Epithelial cell of prostate (primary cell): ENCODE results near the gene TBC1D2B.
"Not testable (repeated sequence)": the region's sequence is repeated elsewhere in the genome, so short reads cannot be mapped to it uniquely, and the experiment has no call there.

Source experiments
- DNase-seq: peaks from one replicate; pipeline ENCODE4 v3.0.0-alpha.2; 2011; ENCODE audit warnings: low read depth, low spot score
- H3K27ac ChIP-seq: fragments of 450-650 bp; 2 replicates; pipeline ENCODE4 v1.5.1; 2017; ENCODE audit warnings: mild to moderate bottlenecking

The TBC1D2B gene

GRCh38 chr15:78007211-78007931 is 70.1 kb downstream of the TBC1D2B start:
- DNase-seq, result no peak
- peak overlapping the region; percentile 65 for H3K27ac ChIP-seq

DNA sequence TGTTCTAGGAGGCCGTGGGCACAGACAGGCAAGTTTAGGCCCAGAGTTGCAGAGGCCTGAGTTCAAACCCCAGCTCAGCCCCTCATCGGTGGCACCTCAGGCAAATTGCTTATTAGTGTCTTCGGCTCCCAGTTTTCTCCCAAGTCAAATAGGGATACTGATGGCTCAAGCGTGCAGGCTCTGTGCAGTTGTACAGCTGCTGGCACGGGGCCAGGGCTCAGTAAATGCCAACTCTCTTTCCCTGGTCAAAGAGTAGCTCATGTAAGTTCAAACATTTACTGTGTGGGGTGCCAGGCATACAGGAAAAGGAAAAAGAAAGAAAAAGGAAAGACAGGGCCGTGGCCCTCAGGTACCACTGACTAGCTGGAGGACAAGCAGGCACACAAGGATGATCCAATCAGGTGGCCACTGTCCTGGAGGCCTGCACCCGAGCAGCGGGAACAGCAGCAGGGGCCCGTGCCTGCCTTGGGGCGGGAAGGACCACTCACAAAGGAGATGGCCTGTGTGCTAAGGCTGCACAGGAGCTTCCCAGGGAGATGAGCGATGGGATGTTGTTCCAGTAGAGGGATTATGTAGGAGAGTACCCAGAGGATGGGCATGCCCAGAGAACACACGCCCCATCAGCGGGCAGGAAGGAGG is 70.8 kb downstream of the TBC1D2B start:
- DNase-seq, result no peak
- H3K27ac ChIP-seq, result no peak overlapping the region

DNA sequence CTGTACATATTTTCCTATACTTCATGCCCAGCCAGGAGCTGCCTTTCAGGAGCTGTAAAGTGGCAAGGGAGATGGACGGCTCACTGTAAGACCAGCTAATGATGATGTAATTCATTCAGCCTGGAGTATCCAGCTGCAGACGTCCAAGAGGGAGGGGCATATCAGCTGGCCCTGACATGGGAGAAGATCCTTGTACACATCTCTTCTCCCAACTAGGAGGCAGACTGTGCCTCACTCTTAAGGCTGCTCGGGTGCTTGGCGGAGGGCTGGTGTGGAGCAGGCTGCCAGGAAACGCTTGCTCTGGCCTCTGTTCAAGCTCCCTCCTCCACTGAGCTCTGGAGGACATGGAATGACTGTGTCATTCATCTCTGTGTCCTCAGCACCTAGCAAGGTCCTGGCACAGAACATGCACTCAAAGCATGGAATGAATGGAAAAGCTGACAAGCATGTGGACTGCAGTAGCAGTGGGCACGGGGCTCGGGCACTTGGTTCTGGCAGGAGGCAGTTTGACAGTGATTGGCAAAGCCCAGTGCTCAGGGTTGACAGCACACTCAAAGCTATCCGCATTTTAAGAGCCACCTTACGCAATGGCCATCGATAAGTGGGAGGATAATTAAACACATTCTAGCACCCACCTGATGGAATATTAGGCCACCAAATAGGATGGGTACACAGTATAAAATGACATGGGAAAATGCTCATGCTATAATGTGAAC is 72.4 kb downstream of the TBC1D2B start:
- DNase-seq, result peak; percentile 27

DNA sequence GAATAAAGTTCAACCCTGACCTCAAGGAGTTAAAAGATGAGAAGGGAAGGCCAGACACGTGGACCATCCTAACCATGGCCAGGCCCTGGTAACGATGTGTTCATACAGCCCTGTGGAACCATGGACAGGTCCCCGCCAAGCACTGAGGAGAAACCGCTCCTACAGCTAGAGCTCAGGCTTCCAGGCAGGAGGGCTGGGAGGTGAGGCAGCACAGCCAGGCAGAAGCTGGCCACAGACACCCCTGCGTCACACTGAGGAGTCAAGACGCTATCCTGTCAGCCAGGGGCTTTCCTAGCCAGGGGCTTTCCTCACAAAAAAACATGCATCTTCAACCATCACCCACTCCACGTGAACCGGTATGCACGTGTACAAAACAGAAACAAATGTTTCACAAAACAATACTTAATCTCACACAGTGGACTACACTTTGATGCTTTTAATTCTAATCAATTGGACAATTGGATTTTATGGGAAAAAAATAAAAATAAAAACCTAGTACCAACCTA is 73.2 kb downstream of the TBC1D2B start:
- H3K27ac ChIP-seq, result no peak overlapping the region
- no peak for DNase-seq

More for the DNA sequence above, 72.4 kb downstream of the TBC1D2B start:
- no peak overlapping the region for H3K27ac ChIP-seq

DNA sequence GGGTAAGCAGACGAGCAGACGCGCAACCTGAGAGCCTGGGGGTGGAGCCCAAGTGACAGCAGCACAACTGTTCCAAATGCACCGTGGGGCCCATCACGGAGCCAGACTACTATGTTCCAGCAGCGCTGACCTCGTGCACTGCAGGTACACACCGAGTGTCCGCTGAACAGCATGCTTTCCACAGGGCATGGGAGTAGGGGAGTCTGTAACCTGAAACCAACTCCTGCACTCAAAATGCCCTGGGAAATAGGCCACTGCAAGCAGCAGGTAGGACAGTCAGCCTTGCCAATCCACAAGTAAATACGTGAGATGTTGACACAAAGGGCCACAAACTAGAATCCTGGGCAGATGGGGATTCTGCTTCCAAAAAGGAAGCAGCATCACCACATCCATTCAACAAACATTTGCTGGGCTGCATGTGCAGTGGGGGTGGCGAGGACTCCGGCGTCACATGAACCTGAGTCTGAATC is 73.9 kb downstream of the TBC1D2B start:
- no peak overlapping the region for H3K27ac ChIP-seq
- no peak for DNase-seq

GRCh38 chr15:78002996-78003395 is 74.5 kb downstream of the TBC1D2B start:
- H3K27ac ChIP-seq, result no peak overlapping the region
- DNase-seq, result no peak

DNA sequence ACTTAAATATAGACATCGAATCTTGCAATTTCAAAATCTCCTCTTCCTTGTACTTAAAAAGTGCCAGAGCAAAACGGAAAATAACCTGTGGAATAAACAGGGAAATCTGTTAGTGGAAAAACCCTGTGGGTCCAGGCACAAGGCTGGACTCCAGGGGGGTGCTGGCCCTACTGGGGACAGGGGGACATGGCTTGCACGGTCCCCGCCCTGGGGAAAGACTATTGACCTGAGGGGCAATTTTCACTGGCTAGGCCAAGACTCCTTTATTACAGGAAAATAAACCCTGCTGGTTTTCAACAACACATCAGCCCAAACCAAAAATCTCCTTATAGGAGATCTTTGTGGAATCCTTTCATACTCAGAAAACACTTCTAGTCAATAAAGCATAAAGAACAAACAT is 75.9 kb downstream of the TBC1D2B start:
- H3K27ac ChIP-seq, result no peak overlapping the region
- DNase-seq, result no peak

DNA sequence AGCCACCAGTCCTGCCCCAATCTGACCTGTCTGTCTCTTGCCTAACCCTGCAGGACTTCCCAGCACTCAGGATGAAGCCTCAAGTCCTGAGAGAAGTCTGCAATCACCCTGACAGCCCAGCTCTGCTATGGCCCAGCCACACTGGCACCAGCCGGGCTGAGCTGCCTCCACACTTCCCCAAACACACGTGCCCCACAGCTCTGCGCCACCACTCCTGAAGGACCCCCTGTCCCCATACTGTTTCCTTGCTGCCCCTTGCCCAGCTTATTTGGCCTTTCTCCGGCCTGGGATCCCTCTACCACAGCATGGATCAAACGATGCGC is 76.6 kb downstream of the TBC1D2B start:
- no peak for DNase-seq
- H3K27ac ChIP-seq, result no peak overlapping the region

DNA sequence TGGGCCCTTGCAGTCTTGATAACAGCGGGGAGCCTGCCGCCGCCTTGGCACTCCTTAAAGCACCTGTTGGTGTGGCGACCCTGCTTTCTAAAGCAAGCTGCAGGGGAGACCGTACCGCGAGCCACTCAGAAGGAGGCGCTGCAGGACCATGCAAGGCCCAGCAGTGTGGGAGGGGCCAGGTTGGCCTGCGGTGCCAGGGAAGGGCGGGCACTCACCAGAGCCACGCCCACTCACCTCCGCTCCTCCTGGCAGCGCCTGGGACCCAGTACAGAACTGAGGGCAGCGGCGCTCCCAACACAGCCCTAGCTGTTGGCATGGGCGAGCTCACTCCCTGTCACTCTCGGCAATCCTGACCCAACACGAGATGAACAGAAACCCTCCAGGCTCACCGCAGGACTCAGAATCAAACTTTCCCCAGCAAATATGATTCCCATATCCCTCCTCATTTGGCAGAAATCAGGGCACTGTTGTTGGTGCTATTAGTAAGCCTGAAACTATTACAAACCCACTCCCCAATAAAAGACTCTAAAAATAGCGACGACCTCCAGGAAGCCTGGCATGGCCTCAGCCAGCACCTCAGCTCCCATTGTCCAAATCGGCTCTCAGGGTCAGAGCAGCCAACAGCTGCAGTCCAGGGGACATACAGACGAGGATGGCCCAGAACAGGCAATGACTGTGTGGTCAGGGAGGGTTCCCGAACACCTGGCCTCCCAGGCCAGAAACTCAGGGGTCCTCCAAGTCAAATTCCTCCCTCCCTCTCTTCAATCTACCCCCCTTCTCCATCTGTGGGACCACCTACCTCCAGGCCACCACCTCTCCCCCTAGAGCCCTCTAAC is 77.2 kb downstream of the TBC1D2B start:
- no peak overlapping the region for H3K27ac ChIP-seq
- DNase-seq, result peak; percentile 12

DNA sequence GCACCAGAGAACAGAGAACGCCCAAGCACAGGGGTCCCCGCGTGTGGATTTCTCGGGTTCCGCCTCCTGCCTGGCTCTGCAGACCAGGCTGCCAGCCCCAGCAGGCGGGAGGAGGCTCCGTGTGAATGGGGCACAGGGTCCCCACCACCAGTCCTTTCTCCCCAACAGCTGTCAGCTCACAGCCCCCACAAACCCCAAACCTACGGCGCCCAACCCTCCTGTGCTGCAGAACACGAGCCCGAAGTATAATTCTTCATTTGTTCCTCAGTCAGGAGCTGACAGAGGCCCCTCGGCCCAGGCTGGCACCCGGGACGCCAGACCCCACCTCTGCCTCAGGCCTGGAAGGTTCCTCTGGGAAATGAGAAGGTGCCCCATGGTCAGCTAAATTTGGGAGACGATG is 78.0 kb downstream of the TBC1D2B start:
- no peak overlapping the region for H3K27ac ChIP-seq
- no peak for DNase-seq

GRCh38 chr15:77998592-77998991 is 78.9 kb downstream of the TBC1D2B start:
- no peak for DNase-seq
- no peak overlapping the region for H3K27ac ChIP-seq

DNA sequence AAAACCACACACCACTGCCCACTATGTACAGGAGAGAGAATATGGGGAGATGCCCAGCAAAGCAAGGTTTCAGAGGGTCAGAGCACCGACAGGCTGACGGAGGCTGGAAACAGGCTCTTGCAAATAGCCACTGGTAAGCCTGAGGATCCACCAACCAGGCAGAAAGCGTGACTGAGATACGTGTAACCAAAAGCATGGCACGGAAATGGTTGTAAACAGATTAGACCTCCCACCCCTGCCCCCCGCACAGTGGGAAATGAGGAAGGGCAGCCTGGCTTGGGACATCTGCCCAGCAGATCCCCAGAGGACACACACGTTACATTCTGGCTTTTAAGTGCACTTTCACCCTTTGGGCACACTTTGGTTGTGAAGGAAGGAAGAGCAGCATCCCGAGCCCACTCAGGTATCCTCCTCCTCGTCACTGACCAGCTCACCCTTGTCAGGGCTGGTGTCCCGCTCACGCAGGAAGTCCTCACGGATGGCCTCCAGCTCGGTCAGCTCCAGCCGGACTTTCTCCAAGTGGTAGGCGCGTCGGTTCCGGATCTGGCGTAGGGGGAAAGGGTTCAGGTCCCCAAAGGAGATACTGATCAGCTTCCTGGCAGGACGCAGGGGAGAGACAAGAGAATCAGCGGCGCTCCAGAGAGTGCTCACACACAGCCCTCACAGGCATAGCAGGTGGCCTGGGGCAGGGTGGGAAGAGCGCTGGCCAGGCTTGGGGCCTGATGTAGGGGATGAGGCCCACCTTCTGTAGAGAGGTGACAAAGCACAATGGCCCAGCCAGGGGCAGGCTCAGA is 79.6 kb downstream of the TBC1D2B start:
- H3K27ac ChIP-seq, DNase-seq: not testable (repeated sequence)

DNA sequence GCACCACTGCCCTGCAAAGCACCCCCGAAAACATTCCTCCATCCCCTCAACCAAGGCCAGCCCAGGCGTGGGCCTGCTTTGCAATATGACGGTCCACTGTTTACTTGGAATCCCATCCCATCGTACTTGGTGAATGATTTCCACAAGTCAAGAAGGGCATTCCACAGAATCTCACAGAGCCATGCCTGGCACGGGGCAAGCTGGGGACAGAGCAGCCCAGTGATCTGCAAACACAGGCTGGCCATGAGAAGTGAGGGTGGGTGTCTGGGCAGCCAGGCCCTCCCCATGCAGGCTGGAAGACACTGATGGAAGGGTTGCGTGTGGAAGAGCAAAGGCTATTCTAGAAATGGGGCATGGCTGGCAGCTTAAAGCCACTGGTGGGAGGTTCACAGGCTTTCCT is 80.3 kb downstream of the TBC1D2B start:
- H3K27ac ChIP-seq, result not testable (repeated sequence)

GRCh38 chr15:77996713-77997171 is 80.8 kb downstream of the TBC1D2B start:
- not testable (repeated sequence) for DNase-seq, H3K27ac ChIP-seq

More for the DNA sequence above, 80.3 kb downstream of the TBC1D2B start:
- DNase-seq, result not testable (repeated sequence)

GRCh38 chr15:77996226-77996625 is 81.3 kb downstream of the TBC1D2B start:
- not testable (repeated sequence) for H3K27ac ChIP-seq, DNase-seq

DNA sequence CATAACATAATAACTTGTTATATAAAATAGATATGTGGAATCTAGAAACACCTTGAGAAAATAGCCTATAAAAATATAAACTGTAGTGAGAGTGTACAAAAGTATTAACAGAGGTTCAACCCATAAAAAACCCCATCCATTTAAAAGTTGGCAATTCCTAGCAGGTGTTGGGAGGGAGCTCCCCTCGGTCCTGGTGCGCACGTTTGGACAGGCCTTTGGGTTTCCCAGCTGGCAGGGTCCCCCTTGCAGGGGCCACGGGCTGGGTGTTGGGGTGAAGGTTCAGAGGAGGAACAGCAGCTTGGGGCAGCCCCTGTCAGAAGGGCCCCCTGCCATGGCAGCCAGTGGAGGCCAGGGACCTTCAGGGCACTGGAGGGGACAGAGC is 82.0 kb downstream of the TBC1D2B start:
- not testable (repeated sequence) for H3K27ac ChIP-seq, DNase-seq

DNA sequence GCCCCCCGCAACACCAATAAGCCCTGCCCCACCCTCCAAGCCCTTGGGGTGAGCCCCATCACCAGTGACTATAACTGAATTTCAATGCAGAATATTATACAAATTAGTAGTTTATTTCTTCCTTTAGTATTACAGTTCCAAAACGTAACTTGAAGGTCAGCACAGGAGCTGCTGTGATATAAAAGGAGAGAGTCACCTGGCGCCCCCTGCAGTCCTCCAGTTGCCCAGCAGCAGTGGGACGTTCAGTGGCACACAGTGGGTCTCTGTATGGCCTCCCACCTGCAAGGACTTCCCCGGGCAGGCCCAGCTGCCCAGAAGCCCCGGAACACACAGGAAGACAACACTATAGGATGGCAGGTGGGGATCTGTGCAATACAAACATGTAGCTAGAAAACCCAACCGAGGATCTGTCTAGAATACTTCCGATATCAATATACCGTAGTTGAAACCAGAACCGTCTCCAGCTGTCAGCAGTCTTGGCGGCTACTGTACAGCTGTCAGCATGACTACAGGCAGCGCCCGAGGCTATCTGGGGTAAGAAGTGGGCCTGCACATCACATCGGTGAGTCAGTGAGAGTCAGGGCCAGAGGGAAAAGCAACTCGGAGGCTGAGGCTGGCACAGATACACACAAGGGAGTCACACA is 82.5 kb downstream of the TBC1D2B start:
- peak overlapping the region; percentile 87 for H3K27ac ChIP-seq
- not testable (repeated sequence) for DNase-seq

- peak; percentile 92 for DNase-seq
- H3K27ac ChIP-seq, result peak overlapping the region; percentile 87
Measured at GRCh38 chr15:77993970-77994693, 83.4 kb downstream of the TBC1D2B start.
